Vagina (tissue), 2 donors: Measurements from ENCODE around the gene F8. TPM values are rescaled to one million over a fixed set of nuclear protein-coding genes. Genes with fewer than 3 reads are reported as not detected.
"Not testable (repeated sequence)": the region's sequence is repeated elsewhere in the genome, so short reads cannot be mapped to it uniquely, and the experiment has no call there.

Experiments
- DNase-seq, 2 donors: peaks; one replicate each; pipeline ENCODE4 v3.0.0-alpha.2; 2017; ENCODE audit errors: extremely low spot score in 2 of 2
- H3K27ac ChIP-seq: fragments of 200-600 bp; sonication (generic); one replicate; pipeline ENCODE4 v1.5.1; 2019
- H3K27me3 ChIP-seq: fragments of 200-600 bp; sonication (generic); one replicate; pipeline ENCODE4 v1.5.1; 2019
- H3K36me3 ChIP-seq, 2 donors: fragments of 200-600 bp; sonication (generic); one replicate each; pipeline ENCODE4 v1.5.1; 2017 to 2019
- H3K4me1 ChIP-seq: fragments of 200-600 bp; sonication (generic); one replicate; pipeline ENCODE4 v1.5.1; 2019
- H3K4me3 ChIP-seq, 2 donors: fragments of 200-600 bp; sonication (generic); 1 replicate in 1 of 2; 2 replicates in 1 of 2; pipeline ENCODE4 v1.5.1; 2016 to 2019
- H3K9me3 ChIP-seq: fragments of 200-600 bp; sonication (generic); one replicate; pipeline ENCODE4 v1.5.1; 2019
- POLR2A ChIP-seq, 2 donors: fragments of 450-650 bp; IDR thresholded peaks; one replicate each; pipeline ENCODE4 v1.6.1; 2017; ENCODE audit warnings: antibody characterized with exemption in 2 of 2, mild to moderate bottlenecking in 2 of 2, moderate library complexity in 2 of 2
- POLR2AphosphoS5 ChIP-seq, 2 donors: sonication (generic); formaldehyde crosslinking; IDR thresholded peaks; one replicate each; pipeline ENCODE4 v1.9.0; 2017; ENCODE audit warnings: antibody characterized with exemption in 2 of 2, mild to moderate bottlenecking in 2 of 2, low read depth in 1 of 2; ENCODE audit not compliant: insufficient read depth in 1 of 2
- intact Hi-C: fragments of 100-400 bp; cut with DNase I; formaldehyde crosslinking; loops from one replicate; pipeline ENCODE4 v1.15.1; 2023
- total RNA-seq: library from RNA; depleted of rRNA; stranded (reverse); fragments of >200 nt; gene quantifications from one replicate; pipeline ENCODE4 v1.2.3, GENCODE V29; 2016
- TF ChIP-seq, protein P1 (sequence below), 3 experiments: fragments of 450-650 bp in 2 of 3; fragments of 200-600 bp in 1 of 3; sonication (generic) in 1 of 3; IDR thresholded peaks; one replicate each; pipeline ENCODE4 v1.5.1; 2017 to 2019; ENCODE audit warnings: antibody characterized with exemption in 3 of 3, mild to moderate bottlenecking in 2 of 3, moderate library complexity in 2 of 3

Gene F8
- total RNA-seq, 1 donor from 2014 or later = 5.4 TPM

DNA sequence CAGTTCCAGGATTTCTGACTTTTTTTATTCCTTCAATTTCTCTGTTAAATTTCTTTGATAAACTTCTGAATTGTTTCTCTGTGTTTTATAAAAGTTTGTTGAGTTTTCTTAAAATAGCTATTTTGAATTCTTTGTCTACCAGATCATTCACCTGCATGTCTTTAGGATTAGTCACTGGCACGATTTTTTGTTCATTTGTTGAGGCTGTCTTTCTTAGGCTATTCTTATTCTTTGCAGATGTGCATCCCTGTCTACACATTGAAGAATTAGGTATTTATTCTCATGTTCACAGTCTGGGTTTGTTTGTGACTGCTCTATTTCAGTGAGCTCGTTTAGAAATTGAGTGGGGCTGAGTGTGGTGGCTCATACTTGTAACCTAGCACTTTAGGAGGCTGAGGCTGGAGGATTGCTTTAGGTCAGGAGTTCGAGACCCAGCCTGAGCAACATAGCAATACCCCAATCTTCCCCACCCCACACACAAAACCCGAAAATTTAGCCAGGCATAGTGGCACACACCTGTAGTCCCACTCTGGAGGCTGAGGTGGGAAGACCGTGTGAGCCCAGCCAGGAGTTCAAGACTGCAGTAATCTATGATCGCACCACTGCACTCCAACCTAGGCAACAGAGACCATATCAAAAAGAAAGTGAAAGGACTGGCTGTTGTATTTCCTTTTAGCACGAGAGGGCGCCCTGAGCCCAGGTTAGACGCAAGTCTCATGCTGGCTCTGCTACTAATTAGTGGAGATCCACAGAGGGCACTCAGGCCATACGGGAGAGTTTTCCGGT lies 42.0 kb downstream of the F8 start:
- no peak for DNase-seq
- no peaks in the 10 kb centered on the region for H3K27me3 ChIP-seq
- H3K27ac ChIP-seq = no peak overlapping the region
- H3K9me3 ChIP-seq = no peaks in the 10 kb centered on the region
- H3K36me3 ChIP-seq = no peaks in the 10 kb centered on the region
- H3K4me1 ChIP-seq = no peaks in the 10 kb centered on the region
- H3K4me3 ChIP-seq = peak overlapping the region; percentile 26 to 39
- TF ChIP-seq, protein P1, sequence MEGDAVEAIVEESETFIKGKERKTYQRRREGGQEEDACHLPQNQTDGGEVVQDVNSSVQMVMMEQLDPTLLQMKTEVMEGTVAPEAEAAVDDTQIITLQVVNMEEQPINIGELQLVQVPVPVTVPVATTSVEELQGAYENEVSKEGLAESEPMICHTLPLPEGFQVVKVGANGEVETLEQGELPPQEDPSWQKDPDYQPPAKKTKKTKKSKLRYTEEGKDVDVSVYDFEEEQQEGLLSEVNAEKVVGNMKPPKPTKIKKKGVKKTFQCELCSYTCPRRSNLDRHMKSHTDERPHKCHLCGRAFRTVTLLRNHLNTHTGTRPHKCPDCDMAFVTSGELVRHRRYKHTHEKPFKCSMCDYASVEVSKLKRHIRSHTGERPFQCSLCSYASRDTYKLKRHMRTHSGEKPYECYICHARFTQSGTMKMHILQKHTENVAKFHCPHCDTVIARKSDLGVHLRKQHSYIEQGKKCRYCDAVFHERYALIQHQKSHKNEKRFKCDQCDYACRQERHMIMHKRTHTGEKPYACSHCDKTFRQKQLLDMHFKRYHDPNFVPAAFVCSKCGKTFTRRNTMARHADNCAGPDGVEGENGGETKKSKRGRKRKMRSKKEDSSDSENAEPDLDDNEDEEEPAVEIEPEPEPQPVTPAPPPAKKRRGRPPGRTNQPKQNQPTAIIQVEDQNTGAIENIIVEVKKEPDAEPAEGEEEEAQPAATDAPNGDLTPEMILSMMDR (IDR thresholded peaks at IDR 0.05) = peak in 2 of 3 experiments; percentile 54 to 75
- no peak for TF ChIP-seq POLR2A (IDR thresholded peaks at IDR 0.05)
- intact Hi-C loops = loop anchor here (10.0 kb wide), 1 partner anchor 74 kb away; no protein-coding TSS in a partner anchor

DNA sequence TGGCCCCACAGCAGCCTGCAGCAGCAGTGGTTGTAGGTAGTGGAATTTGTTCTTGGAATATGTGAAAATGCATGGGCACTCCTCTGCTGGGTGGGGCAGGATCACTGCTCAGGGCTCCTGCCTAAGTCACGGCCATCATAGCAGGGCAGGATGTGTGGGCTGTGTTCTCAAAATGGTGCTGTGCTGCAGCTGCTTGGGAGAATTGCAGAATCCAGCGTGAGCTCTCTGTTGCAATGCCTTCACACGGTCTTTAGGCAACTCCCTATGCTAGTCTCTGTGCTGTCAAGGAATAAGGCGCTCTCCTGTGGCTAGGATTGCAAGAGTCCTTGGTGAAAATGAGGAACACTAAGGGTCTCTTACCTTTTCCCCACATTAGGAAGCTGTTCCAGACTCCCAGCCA lies 42.9 kb downstream of the F8 start:
- DNase-seq = no peak
- H3K27ac ChIP-seq = no peak overlapping the region
- H3K4me1 ChIP-seq = no peaks in the 10 kb centered on the region
- H3K36me3 ChIP-seq = no peaks in the 10 kb centered on the region
- intact Hi-C loops = loop anchor here (10.0 kb wide), 1 partner anchor 75 kb away; no protein-coding TSS in a partner anchor
- no peaks in the 10 kb centered on the region for H3K27me3 ChIP-seq
- H3K9me3 ChIP-seq = no peaks in the 10 kb centered on the region
- TF ChIP-seq, protein P1 (IDR thresholded peaks at IDR 0.05) = no peak
- no peak for TF ChIP-seq POLR2A (IDR thresholded peaks at IDR 0.05)
- TF ChIP-seq POLR2AphosphoS5 (IDR thresholded peaks at IDR 0.05; ENCODE audit: insufficient read depth in 1 of 2, low read depth in 1 of 2) = no peak
- no peak overlapping the region for H3K4me3 ChIP-seq

DNA sequence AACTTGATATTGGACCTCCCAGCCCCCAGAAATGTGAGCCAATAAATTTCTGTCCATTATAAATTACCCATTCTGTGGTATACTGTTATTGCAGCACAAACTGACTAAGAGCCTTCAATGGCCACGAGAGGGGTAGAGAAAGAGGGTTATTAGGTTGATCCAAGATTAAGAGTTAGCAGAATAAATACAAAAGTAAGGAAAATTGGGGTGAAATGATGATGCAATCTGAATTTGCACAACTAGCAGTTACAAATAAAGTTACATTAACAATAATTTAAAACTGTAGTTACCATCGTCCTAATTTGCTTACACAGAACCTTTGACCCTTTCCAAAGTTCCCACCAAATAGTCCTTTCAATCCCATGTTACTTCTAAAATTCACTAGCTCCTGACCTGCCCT lies 54.2 kb downstream of the F8 start:
- intact Hi-C loops = no loop called here
- no peaks in the 10 kb centered on the region for H3K27me3 ChIP-seq
- no peak for DNase-seq
- H3K4me3 ChIP-seq = no peak overlapping the region
- no peaks in the 10 kb centered on the region for H3K36me3 ChIP-seq
- no peak overlapping the region for H3K27ac ChIP-seq
- no peaks in the 10 kb centered on the region for H3K9me3 ChIP-seq
- no peaks in the 10 kb centered on the region for H3K4me1 ChIP-seq
- TF ChIP-seq, protein P1 (IDR thresholded peaks at IDR 0.05) = no peak
- TF ChIP-seq POLR2A (IDR thresholded peaks at IDR 0.05) (no peak), POLR2AphosphoS5 (IDR thresholded peaks at IDR 0.05; ENCODE audit: insufficient read depth in 1 of 2, low read depth in 1 of 2) (no peak)

DNA sequence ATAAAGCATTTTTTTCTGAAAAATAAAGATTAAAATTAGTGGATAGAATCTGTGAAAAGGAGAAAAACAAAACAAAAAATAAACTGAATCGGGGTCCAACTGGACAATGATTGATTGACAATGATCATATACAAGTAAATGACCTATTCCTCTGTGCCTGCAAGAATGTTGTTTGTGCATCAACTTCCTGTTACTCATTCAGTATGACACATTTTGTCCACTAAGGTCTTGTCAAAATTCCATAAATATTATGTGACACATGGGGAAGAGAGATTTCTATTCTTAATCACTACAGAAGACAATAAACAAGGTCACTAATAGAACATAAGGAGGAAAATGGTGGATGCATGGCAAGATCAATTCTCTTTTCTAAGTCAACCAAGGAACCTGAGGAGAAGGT lies 54.9 kb downstream of the F8 start:
- Histone ChIP-seq H3K36me3 (no peaks in the 10 kb centered on the region), H3K4me1 (no peaks in the 10 kb centered on the region), H3K27ac (no peak overlapping the region), H3K9me3 (no peaks in the 10 kb centered on the region), H3K27me3 (no peaks in the 10 kb centered on the region), H3K4me3 (no peak overlapping the region)
- TF ChIP-seq POLR2A (IDR thresholded peaks at IDR 0.05) (no peak), POLR2AphosphoS5 (IDR thresholded peaks at IDR 0.05; ENCODE audit: insufficient read depth in 1 of 2, low read depth in 1 of 2) (no peak)
- TF ChIP-seq, protein P1 (IDR thresholded peaks at IDR 0.05) = no peak
- no peak for DNase-seq
- intact Hi-C loops = no loop called here

DNA sequence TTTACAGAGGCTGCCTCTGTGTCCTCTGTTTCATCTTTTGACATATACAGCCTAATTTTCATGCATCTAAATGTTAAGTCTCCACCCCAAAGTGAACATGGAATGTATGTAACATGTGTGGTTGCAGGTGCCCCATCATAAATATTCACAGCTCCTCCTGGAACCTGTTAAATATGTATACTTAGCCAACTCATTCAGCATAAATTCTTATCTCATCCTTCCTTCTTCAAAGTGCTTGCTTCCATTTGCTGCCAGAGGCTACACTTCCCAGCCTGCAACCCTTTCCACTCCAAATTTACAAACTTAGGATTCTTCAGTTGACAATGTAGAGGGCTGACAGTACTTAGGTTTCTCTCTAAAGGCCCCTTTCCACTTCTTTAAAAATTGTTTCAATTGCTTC lies 60.6 kb downstream of the F8 start:
- intact Hi-C loops = no loop called here
- no peak for DNase-seq
- no peaks in the 10 kb centered on the region for H3K9me3 ChIP-seq
- H3K4me3 ChIP-seq = no peak overlapping the region
- no peak overlapping the region for H3K27ac ChIP-seq
- H3K36me3 ChIP-seq = no peaks in the 10 kb centered on the region
- H3K4me1 ChIP-seq = no peaks in the 10 kb centered on the region
- H3K27me3 ChIP-seq = no peaks in the 10 kb centered on the region
- TF ChIP-seq, protein P1 (IDR thresholded peaks at IDR 0.05) = no peak
- TF ChIP-seq POLR2AphosphoS5 (IDR thresholded peaks at IDR 0.05; ENCODE audit: insufficient read depth in 1 of 2, low read depth in 1 of 2) (no peak), POLR2A (IDR thresholded peaks at IDR 0.05) (no peak)

DNA sequence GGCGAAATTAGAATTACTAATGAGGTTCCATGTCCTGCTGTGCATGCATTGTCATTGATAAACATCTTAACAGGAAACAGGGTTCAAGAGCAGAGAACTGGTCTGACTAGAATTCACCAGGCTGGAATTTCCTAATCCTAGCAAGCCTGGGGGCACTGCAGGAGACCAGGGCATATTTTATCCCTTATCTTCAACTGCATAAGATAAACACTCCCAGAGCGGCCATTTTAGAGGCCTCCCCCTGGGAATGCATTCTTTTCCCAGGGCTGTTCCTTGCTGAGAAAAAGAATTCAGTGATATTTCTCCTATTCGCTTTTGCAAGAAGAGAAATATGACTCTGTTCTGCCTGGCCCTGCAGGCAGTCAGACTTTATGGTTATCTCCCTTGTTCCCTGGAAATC lies 66.7 kb downstream of the F8 start:
- H3K4me1 ChIP-seq, H3K27ac ChIP-seq, DNase-seq, H3K9me3 ChIP-seq, H3K27me3 ChIP-seq, H3K36me3 ChIP-seq, H3K4me3 ChIP-seq, intact Hi-C loops: not testable (repeated sequence)

DNA sequence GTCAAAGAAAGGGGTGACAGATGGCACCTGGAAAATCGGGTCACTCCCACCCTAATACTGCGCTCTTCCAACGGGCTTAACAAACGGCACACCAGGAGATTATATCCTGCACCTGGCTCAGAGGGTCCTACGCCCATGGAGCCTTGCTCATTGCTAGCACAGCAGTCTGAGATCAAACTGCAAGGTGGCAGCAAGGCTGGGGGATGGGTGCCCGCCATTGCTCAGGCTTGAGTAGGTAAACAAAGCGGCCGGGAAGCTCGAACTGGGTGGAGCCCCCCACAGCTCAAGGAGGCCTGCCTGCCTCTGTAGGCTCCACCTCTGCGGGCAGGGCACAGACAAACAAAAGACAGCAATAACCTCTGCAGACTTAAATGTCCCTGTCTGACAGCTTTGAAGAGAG lies 83.3 kb downstream of the F8 start:
- H3K4me3 ChIP-seq, H3K4me1 ChIP-seq, intact Hi-C loops, H3K27ac ChIP-seq, H3K36me3 ChIP-seq, DNase-seq, H3K27me3 ChIP-seq, H3K9me3 ChIP-seq: not testable (repeated sequence)

DNA sequence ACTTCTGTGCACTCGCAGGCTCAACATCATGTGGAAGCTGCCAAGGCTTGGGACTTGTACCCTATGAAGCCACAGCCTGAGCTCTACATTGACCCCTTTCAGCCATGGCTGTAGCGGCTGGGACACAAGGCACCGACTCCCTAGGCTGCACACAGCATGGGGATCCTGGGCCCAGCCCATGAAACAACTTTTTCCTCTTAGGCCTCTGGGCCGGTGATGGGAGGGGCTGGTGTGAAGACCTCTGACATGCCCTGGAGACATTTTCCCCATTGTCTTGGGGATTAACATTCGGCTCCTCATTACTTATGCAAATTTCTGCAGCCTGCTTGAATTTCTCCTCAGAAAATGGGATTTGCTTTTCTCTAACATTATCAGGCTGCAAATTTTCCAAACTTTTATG lies 97.8 kb downstream of the F8 start:
- H3K9me3 ChIP-seq, H3K27me3 ChIP-seq, H3K4me3 ChIP-seq, H3K36me3 ChIP-seq, DNase-seq, H3K27ac ChIP-seq, H3K4me1 ChIP-seq, intact Hi-C loops: not testable (repeated sequence)
